ENCODE data around the gene NTRK3.

NTRK3 gene

GRCh38 chr15:88230823-88231222 lies 25.7 kb downstream of the NTRK3 start:
- no peak for FAIRE-seq

- no peak for FAIRE-seq
Measured at GRCh38 chr15:88225461-88225860, 31.1 kb downstream of the NTRK3 start.

- no peak for FAIRE-seq
Measured at GRCh38 chr15:88223084-88223483, 33.5 kb downstream of the NTRK3 start.

- no peak for FAIRE-seq
Measured at GRCh38 chr15:88221836-88222235, 34.7 kb downstream of the NTRK3 start.

GRCh38 chr15:88220443-88221335 lies 35.9 kb downstream of the NTRK3 start:
- FAIRE-seq: no peak

- no peak for FAIRE-seq
Measured at GRCh38 chr15:88219623-88220022, 36.9 kb downstream of the NTRK3 start.

GRCh38 chr15:88218557-88219221 lies 37.9 kb downstream of the NTRK3 start:
- FAIRE-seq: no peak

GRCh38 chr15:88215066-88215648 lies 41.4 kb downstream of the NTRK3 start:
- FAIRE-seq: no peak

- FAIRE-seq: no peak
Measured at GRCh38 chr15:88209111-88209510, 47.4 kb downstream of the NTRK3 start.

- FAIRE-seq: no peak
Measured at GRCh38 chr15:88208396-88208795, 48.1 kb downstream of the NTRK3 start.

GRCh38 chr15:88207565-88207964 lies 49.0 kb downstream of the NTRK3 start:
- FAIRE-seq: no peak

- FAIRE-seq: no peak
Measured at GRCh38 chr15:88204584-88204983, 52.0 kb downstream of the NTRK3 start.

GRCh38 chr15:88202231-88202630 lies 54.3 kb downstream of the NTRK3 start:
- FAIRE-seq: no peak

GRCh38 chr15:88201207-88201606 lies 55.3 kb downstream of the NTRK3 start:
- FAIRE-seq: no peak

GRCh38 chr15:88196961-88197360 lies 59.6 kb downstream of the NTRK3 start:
- FAIRE-seq: no peak

GRCh38 chr15:88194162-88194561 lies 62.4 kb downstream of the NTRK3 start:
- no peak for FAIRE-seq

- no peak for FAIRE-seq
Measured at GRCh38 chr15:88193415-88193814, 63.1 kb downstream of the NTRK3 start.

- FAIRE-seq: no peak
Measured at GRCh38 chr15:88191812-88192165, 64.8 kb downstream of the NTRK3 start.

- FAIRE-seq: no peak
Measured at GRCh38 chr15:88190232-88190631, 66.3 kb downstream of the NTRK3 start.

- FAIRE-seq: no peak
Measured at GRCh38 chr15:88188300-88188699, 68.2 kb downstream of the NTRK3 start.

- FAIRE-seq: no peak
Measured at GRCh38 chr15:88187195-88187594, 69.3 kb downstream of the NTRK3 start.

GRCh38 chr15:88185584-88185983 lies 71.0 kb downstream of the NTRK3 start:
- no peak for FAIRE-seq

- FAIRE-seq: no peak
Measured at GRCh38 chr15:88181613-88182012, 74.9 kb downstream of the NTRK3 start.

GRCh38 chr15:88179562-88179961 lies 77.0 kb downstream of the NTRK3 start:
- FAIRE-seq: no peak
